K562 (cell line): ENCODE results near the gene ARL6IP6.

Experiments
- ARID1B ChIP-seq: fragments of 450-650 bp; IDR thresholded peaks from 2 replicates; pipeline ENCODE4 v1.6.1; 2016; ENCODE audit warnings: antibody characterized with exemption, mild to moderate bottlenecking, inconsistent platforms
- CTCF ChIP-seq, 3 experiments: IDR thresholded peaks in 2 of 3; conservative IDR thresholded peaks in 1 of 3; 2 replicates each; pipeline ENCODE4 v1.5.1; 2011 to 2012; ENCODE audit warnings: low read length in 3 of 3, mild to moderate bottlenecking in 3 of 3, control low read depth in 2 of 3, improper control_type of control experiment in 1 of 3, inconsistent platforms in 1 of 3, low read depth in 1 of 3, mixed read lengths in 1 of 3, moderate library complexity in 1 of 3; ENCODE audit not compliant: insufficient read depth in 2 of 3
- ELF1 ChIP-seq: fragments of 200-800 bp; sonication (Bioruptor generic); IDR thresholded peaks from 2 replicates; pipeline ENCODE4 v1.6.1; 2016; ENCODE audit warnings: missing genetic modification characterization, missing compliant biosample characterization
- FOXA1 ChIP-seq: fragments of 450-650 bp; IDR thresholded peaks from 2 replicates; pipeline ENCODE4 v1.6.1; 2016; ENCODE audit warnings: mild to moderate bottlenecking, borderline replicate concordance
- POLR2AphosphoS5 ChIP-seq: IDR thresholded peaks from 2 replicates; pipeline ENCODE4 v1.6.1; 2011; ENCODE audit warnings: mild to moderate bottlenecking, low read depth, low read length, moderate library complexity; ENCODE audit not compliant: control insufficient read depth, insufficient read depth
- RCOR1 ChIP-seq, 2 experiments: IDR thresholded peaks; 2 replicates each; pipeline ENCODE4 v1.6.1; 2012; ENCODE audit warnings: low read depth in 2 of 2, low read length in 2 of 2, borderline replicate concordance in 1 of 2, improper control_type of control experiment in 1 of 2
- REST ChIP-seq, 2 experiments: fragments of 450-650 bp; formaldehyde crosslinking in 1 of 2; IDR thresholded peaks; 2 replicates each; pipeline versions ENCODE4 v1.4.0 to v1.6.1; 2014 to 2020; ENCODE audit warnings: mild to moderate bottlenecking in 2 of 2, borderline replicate concordance in 1 of 2, low read depth in 1 of 2
- RFX5 ChIP-seq: IDR thresholded peaks from 2 replicates; pipeline ENCODE4 v1.6.1; 2011; ENCODE audit warnings: low read depth, mild to moderate bottlenecking, improper control_type of control experiment, low read length
- SMAD1 ChIP-seq: fragments of 150-350 bp; IDR thresholded peaks from 2 replicates; pipeline ENCODE4 v1.6.1; 2014; ENCODE audit warnings: low read length, low read depth; ENCODE audit not compliant: partially characterized antibody
- TAF1 ChIP-seq: IDR thresholded peaks from 2 replicates; pipeline ENCODE4 v1.6.1; 2011; ENCODE audit warnings: mild to moderate bottlenecking, low read length, moderate library complexity; ENCODE audit not compliant: insufficient read depth, control insufficient read depth, severe bottlenecking; ENCODE audit errors: extremely low read depth
- ZBTB2 ChIP-seq: fragments of 450-650 bp; IDR thresholded peaks from 2 replicates; pipeline ENCODE4 v1.6.1; 2016; ENCODE audit warnings: antibody characterized with exemption
- ZFP36 ChIP-seq: fragments of 150-350 bp; IDR thresholded peaks from 2 replicates; pipeline ENCODE4 v1.6.1; 2018; ENCODE audit warnings: low read length, low read depth; ENCODE audit not compliant: partially characterized antibody
- ZNF282 ChIP-seq: sonication (generic); formaldehyde crosslinking; IDR thresholded peaks from 2 replicates; pipeline ENCODE4 v1.8.1; 2023; ENCODE audit warnings: missing genetic modification reagents

GRCh38 chr2:152701198-152701597 is 17.2 kb upstream of the ARL6IP6 start:
- TF ChIP-seq ZBTB2 = no peak
- no peak for TF ChIP-seq CTCF (IDR thresholded peaks at IDR 0.05 in 2 of 3, conservative IDR thresholded peaks at IDR 0.05 in 1 of 3; ENCODE audit: insufficient read depth in 2 of 3, low read depth in 1 of 3, low read length in 3 of 3)
- no peak for TF ChIP-seq RCOR1 (IDR thresholded peaks at IDR 0.05; ENCODE audit: borderline replicate concordance in 1 of 2, low read depth in 2 of 2, low read length in 2 of 2)
- no peak for TF ChIP-seq RFX5
- TF ChIP-seq ELF1 (tag) = no peak
- TF ChIP-seq POLR2AphosphoS5 = no peak
- no peak for TF ChIP-seq SMAD1
- TF ChIP-seq TAF1 = no peak
- no peak for TF ChIP-seq ZFP36
- TF ChIP-seq REST (IDR thresholded peaks at IDR 0.05; ENCODE audit: borderline replicate concordance) = no peak
- no peak for TF ChIP-seq REST (CRISPR knock-in tag; IDR thresholded peaks at IDR 0.05; ENCODE audit: low read depth)
- no peak for TF ChIP-seq FOXA1
- no peak for TF ChIP-seq ARID1B
- TF ChIP-seq ZNF282 (CRISPR knock-in tag) = no peak
